ENCODE measurements around the gene JAKMIP2. TPM values are rescaled to one million over a fixed set of nuclear protein-coding genes. Genes with fewer than 3 reads are reported as not detected.
"Not testable (repeated sequence)": the region's sequence is repeated elsewhere in the genome, so short reads cannot be mapped to it uniquely, and the experiment has no call there.

Gene JAKMIP2
- not detected in 2 replicates for total RNA-seq (2014; rRNA removed; shearing (Covaris generic); ENCODE audit: low replicate concordance)

- H3K36me3 ChIP-seq: no peaks in the 10 kb centered on the region
- no peaks in the 10 kb centered on the region for H3K9me3 ChIP-seq
- peak; percentile 42 for DNase-seq
- no peak within 1 kb of the TSS for H3K4me3 ChIP-seq
- peaks cover 22% of the 10 kb centered on the region for H3K27me3 ChIP-seq
These were observed at the start of gene JAKMIP2 for GRCh38 chr5:147782110-147783028. JAKMIP2 (minus strand) TSS chr5:147782728; CDS start chr5:147671806, 110,922 bp downstream.

- Histone ChIP-seq H3K4me3 (no peak within 1 kb of the TSS), H3K9me3 (no peaks in the 10 kb centered on the region), H3K27me3 (peaks cover 24% of the 10 kb centered on the region), H3K36me3 (no peaks in the 10 kb centered on the region)
- DNase-seq: no peak
These were observed 48.9 kb upstream of the JAKMIP2 start, which contains the start of gene SPINK1 for GRCh38 chr5:147831465-147831864. SPINK1 (minus strand) TSS chr5:147831671; CDS start chr5:147831577, 94 bp downstream.

GRCh38 chr5:147830035-147830434 is 47.5 kb upstream of the JAKMIP2 start:
- no peak for DNase-seq
- H3K27me3 ChIP-seq: peaks cover 25% of the 10 kb centered on the region

GRCh38 chr5:147827017-147827416 is 44.5 kb upstream of the JAKMIP2 start:
- H3K36me3 ChIP-seq, H3K4me3 ChIP-seq, H3K9me3 ChIP-seq, DNase-seq: not testable (repeated sequence)
- H3K27me3 ChIP-seq: peaks cover 25% of the 10 kb centered on the region

More at GRCh38 chr5:147830035-147830434, 47.5 kb upstream of the JAKMIP2 start:
- Histone ChIP-seq H3K36me3 (no peaks in the 10 kb centered on the region), H3K9me3 (no peaks in the 10 kb centered on the region), H3K4me3 (no peak overlapping the region)

GRCh38 chr5:147826361-147826760 is 43.8 kb upstream of the JAKMIP2 start:
- H3K4me3 ChIP-seq: no peak overlapping the region
- no peak for DNase-seq
- no peaks in the 10 kb centered on the region for H3K36me3 ChIP-seq
- no peaks in the 10 kb centered on the region for H3K9me3 ChIP-seq
- H3K27me3 ChIP-seq: peaks cover 25% of the 10 kb centered on the region

- peak; percentile 42 for DNase-seq
- Histone ChIP-seq H3K27me3 (peaks cover 30% of the 10 kb centered on the region), H3K4me3 (no peak overlapping the region), H3K36me3 (no peaks in the 10 kb centered on the region), H3K9me3 (no peaks in the 10 kb centered on the region)
These were observed 40.4 kb upstream of the JAKMIP2 start for GRCh38 chr5:147822686-147823491.

GRCh38 chr5:147822222-147822621 is 39.7 kb upstream of the JAKMIP2 start:
- not testable (repeated sequence) for DNase-seq, H3K4me3 ChIP-seq, H3K36me3 ChIP-seq, H3K9me3 ChIP-seq
- H3K27me3 ChIP-seq: peaks cover 26% of the 10 kb centered on the region

GRCh38 chr5:147821766-147822165 is 39.2 kb upstream of the JAKMIP2 start:
- H3K9me3 ChIP-seq: no peaks in the 10 kb centered on the region
- peaks cover 25% of the 10 kb centered on the region for H3K27me3 ChIP-seq

GRCh38 chr5:147819261-147819770 is 36.8 kb upstream of the JAKMIP2 start:
- Histone ChIP-seq H3K27me3 (peaks cover 20% of the 10 kb centered on the region), H3K4me3 (no peak overlapping the region), H3K36me3 (no peaks in the 10 kb centered on the region), H3K9me3 (no peaks in the 10 kb centered on the region; the same call in 1 of the 2 replicates)
- DNase-seq: no peak

More at GRCh38 chr5:147821766-147822165, 39.2 kb upstream of the JAKMIP2 start:
- H3K36me3 ChIP-seq: no peaks in the 10 kb centered on the region
- H3K4me3 ChIP-seq: no peak overlapping the region
- no peak for DNase-seq

- Histone ChIP-seq H3K36me3 (no peaks in the 10 kb centered on the region), H3K4me3 (no peak overlapping the region), H3K9me3 (no peaks in the 10 kb centered on the region; the same call in 1 of the 2 replicates), H3K27me3 (peaks cover 20% of the 10 kb centered on the region)
- DNase-seq: no peak
These were observed 35.8 kb upstream of the JAKMIP2 start for GRCh38 chr5:147818290-147818689.

GRCh38 chr5:147813696-147814095 is 31.2 kb upstream of the JAKMIP2 start:
- no peaks in the 10 kb centered on the region for H3K36me3 ChIP-seq
- no peak for DNase-seq
- no peaks in the 10 kb centered on the region; the same call in 1 of the 2 replicates for H3K9me3 ChIP-seq
- H3K27me3 ChIP-seq: peaks cover 10% of the 10 kb centered on the region; the same call in 1 of the 2 replicates
- H3K4me3 ChIP-seq: no peak overlapping the region

GRCh38 chr5:147809830-147810666 is 27.5 kb upstream of the JAKMIP2 start:
- H3K27me3 ChIP-seq: peaks cover 13% of the 10 kb centered on the region; the same call in 1 of the 2 replicates
- H3K4me3 ChIP-seq: no peak overlapping the region
- DNase-seq: no peak
- H3K36me3 ChIP-seq: no peaks in the 10 kb centered on the region
- H3K9me3 ChIP-seq: no peaks in the 10 kb centered on the region

GRCh38 chr5:147805030-147805454 is 22.5 kb upstream of the JAKMIP2 start:
- Histone ChIP-seq H3K36me3 (no peaks in the 10 kb centered on the region), H3K27me3 (peaks cover 17% of the 10 kb centered on the region), H3K4me3 (no peak overlapping the region), H3K9me3 (no peaks in the 10 kb centered on the region)
- DNase-seq: no peak

- H3K36me3 ChIP-seq: no peaks in the 10 kb centered on the region
- no peak overlapping the region for H3K4me3 ChIP-seq
- peaks cover 14% of the 10 kb centered on the region for H3K27me3 ChIP-seq
- no peak for DNase-seq
- no peaks in the 10 kb centered on the region for H3K9me3 ChIP-seq
These were observed 21.8 kb upstream of the JAKMIP2 start for GRCh38 chr5:147804334-147804733.

- no peaks in the 10 kb centered on the region for H3K9me3 ChIP-seq
- no peak overlapping the region for H3K4me3 ChIP-seq
- no peaks in the 10 kb centered on the region for H3K36me3 ChIP-seq
- H3K27me3 ChIP-seq: peaks cover 11% of the 10 kb centered on the region; the same call in 1 of the 2 replicates
- DNase-seq: no peak
These were observed 21.4 kb upstream of the JAKMIP2 start for GRCh38 chr5:147803926-147804325.

- DNase-seq, H3K9me3 ChIP-seq, H3K4me3 ChIP-seq, H3K36me3 ChIP-seq: not testable (repeated sequence)
- peaks cover 11% of the 10 kb centered on the region for H3K27me3 ChIP-seq
These were observed 20.6 kb upstream of the JAKMIP2 start for GRCh38 chr5:147803161-147803560.
